Measurements from ENCODE around the gene PYCR2. TPM values are rescaled to one million over a fixed set of nuclear protein-coding genes. Genes with fewer than 3 reads are reported as not detected.

The PYCR2 gene
- total RNA-seq, 1 experiment from 2014 or later, result 74.4 TPM

DNA sequence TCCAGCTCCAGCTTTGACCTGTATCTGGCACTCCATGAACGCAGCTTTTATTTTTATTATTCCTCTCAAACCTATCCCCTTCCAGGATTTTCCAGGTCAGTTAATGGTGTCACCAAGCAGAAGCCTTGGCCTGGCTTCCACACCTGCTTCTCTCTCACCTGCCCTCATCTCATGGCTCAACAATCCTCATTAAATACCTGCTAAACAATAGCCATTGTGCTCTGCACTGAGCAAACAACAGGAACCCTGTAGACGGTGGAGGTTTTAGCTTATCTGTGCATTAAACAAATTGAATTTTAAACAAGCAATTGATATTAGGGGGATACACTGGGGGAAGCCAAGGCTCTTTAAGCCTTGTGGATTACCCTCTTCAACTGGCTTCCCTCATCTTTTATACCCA is 15.3 kb downstream of the PYCR2 start:
- Histone ChIP-seq H3K27ac (ENCODE audit: low read length) (no peak overlapping the region), H3K36me3 (ENCODE audit: control insufficient read depth, insufficient read depth, low read length) (no peaks in the 10 kb centered on the region), H3K4me3 (ENCODE audit: low read depth in 2 of 2, low read length in 2 of 2) (no peak overlapping the region), H3K9me3 (ENCODE audit: control insufficient read depth, insufficient read depth, low read depth, low read length) (no peaks in the 10 kb centered on the region), H3K4me1 (ENCODE audit: control insufficient read depth, insufficient read depth, low read length) (no peaks in the 10 kb centered on the region), H3K27me3 (ENCODE audit: control insufficient read depth, insufficient read depth, low read length) (no peaks in the 10 kb centered on the region)
- in situ Hi-C loops (cut with HindIII; ENCODE audit: low pct_unique_long_range_greater_than_20kb, low sequenced_read_pairs), result no loop called here
- intact Hi-C loops (cut with micrococcal nuclease; ENCODE audit: unreplicated experiment), result no loop called here
- BruUV-seq (replicated peaks), result no TSS peak
- ATAC-seq, result no peak
- no peak for DNase-seq (ENCODE audit: low read depth, low spot score)
- no peak for TF ChIP-seq POLR2AphosphoS5 (IDR thresholded peaks at IDR 0.05; ENCODE audit: low read depth, low read length)
- TF ChIP-seq, protein P1, sequence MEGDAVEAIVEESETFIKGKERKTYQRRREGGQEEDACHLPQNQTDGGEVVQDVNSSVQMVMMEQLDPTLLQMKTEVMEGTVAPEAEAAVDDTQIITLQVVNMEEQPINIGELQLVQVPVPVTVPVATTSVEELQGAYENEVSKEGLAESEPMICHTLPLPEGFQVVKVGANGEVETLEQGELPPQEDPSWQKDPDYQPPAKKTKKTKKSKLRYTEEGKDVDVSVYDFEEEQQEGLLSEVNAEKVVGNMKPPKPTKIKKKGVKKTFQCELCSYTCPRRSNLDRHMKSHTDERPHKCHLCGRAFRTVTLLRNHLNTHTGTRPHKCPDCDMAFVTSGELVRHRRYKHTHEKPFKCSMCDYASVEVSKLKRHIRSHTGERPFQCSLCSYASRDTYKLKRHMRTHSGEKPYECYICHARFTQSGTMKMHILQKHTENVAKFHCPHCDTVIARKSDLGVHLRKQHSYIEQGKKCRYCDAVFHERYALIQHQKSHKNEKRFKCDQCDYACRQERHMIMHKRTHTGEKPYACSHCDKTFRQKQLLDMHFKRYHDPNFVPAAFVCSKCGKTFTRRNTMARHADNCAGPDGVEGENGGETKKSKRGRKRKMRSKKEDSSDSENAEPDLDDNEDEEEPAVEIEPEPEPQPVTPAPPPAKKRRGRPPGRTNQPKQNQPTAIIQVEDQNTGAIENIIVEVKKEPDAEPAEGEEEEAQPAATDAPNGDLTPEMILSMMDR (IDR thresholded peaks at IDR 0.05), result no peak
- TF ChIP-seq REST (IDR thresholded peaks at IDR 0.05; ENCODE audit: insufficient read depth in 1 of 2, low read depth in 2 of 2, low read length in 1 of 2), result no peak
- TF ChIP-seq SIN3A (IDR thresholded peaks at IDR 0.05; ENCODE audit: borderline replicate concordance, insufficient read depth, low read depth, low read length), result no peak
- no peak for TF ChIP-seq TCF7L2 (IDR thresholded peaks at IDR 0.05; ENCODE audit: low read depth, low read length)
- CTCF ChIA-PET, result no interaction called here
- POLR2A ChIA-PET, result no interaction called here

GRCh38 chr1:225908013-225908640 is 15.9 kb downstream of the PYCR2 start:
- Histone ChIP-seq H3K27ac (ENCODE audit: low read length) (no peak overlapping the region), H3K4me3 (ENCODE audit: low read depth in 2 of 2, low read length in 2 of 2) (no peak overlapping the region), H3K9me3 (ENCODE audit: control insufficient read depth, insufficient read depth, low read depth, low read length) (no peaks in the 10 kb centered on the region), H3K4me1 (ENCODE audit: control insufficient read depth, insufficient read depth, low read length) (no peaks in the 10 kb centered on the region), H3K27me3 (ENCODE audit: control insufficient read depth, insufficient read depth, low read length) (no peaks in the 10 kb centered on the region), H3K36me3 (ENCODE audit: control insufficient read depth, insufficient read depth, low read length) (no peaks in the 10 kb centered on the region)
- POLR2A ChIA-PET, result no interaction called here
- ATAC-seq (no peak), DNase-seq (ENCODE audit: low read depth, low spot score) (no peak)
- in situ Hi-C loops (cut with HindIII; ENCODE audit: low pct_unique_long_range_greater_than_20kb, low sequenced_read_pairs) (no loop called here), intact Hi-C loops (cut with micrococcal nuclease; ENCODE audit: unreplicated experiment) (no loop called here)
- TF ChIP-seq, protein P1 (IDR thresholded peaks at IDR 0.05), result no peak
- TF ChIP-seq POLR2AphosphoS5 (IDR thresholded peaks at IDR 0.05; ENCODE audit: low read depth, low read length) (no peak), SIN3A (IDR thresholded peaks at IDR 0.05; ENCODE audit: borderline replicate concordance, insufficient read depth, low read depth, low read length) (no peak), TCF7L2 (IDR thresholded peaks at IDR 0.05; ENCODE audit: low read depth, low read length) (no peak)
- no TSS peak for BruUV-seq (replicated peaks)
- CTCF ChIA-PET, result no interaction called here

Measured in Panc1 (cell line).